Activated CD4-positive, alpha-beta T cell treated with anti-CD3 and anti-CD28 coated beads, Interleukin-2, amount 50 U/mL, for 48 hours (primary cell): ENCODE results near the gene C8A.

ENCODE experiments used
- DNase-seq, 2 experiments: peaks; one replicate each; pipeline ENCODE4 v3.0.0-alpha.2; 2020

The C8A gene

GRCh38 chr1:56929492-56929891 is 74.9 kb downstream of the C8A start:
- no peak for DNase-seq

GRCh38 chr1:56931211-56931610 is 76.6 kb downstream of the C8A start:
- DNase-seq, result no peak

GRCh38 chr1:56931686-56932085 is 77.1 kb downstream of the C8A start:
- no peak for DNase-seq

- no peak for DNase-seq
Measured at GRCh38 chr1:56933161-56933560, 78.6 kb downstream of the C8A start.

GRCh38 chr1:56933606-56934005 is 79.0 kb downstream of the C8A start:
- DNase-seq, result no peak

- no peak for DNase-seq
Measured at GRCh38 chr1:56934430-56935060, 79.9 kb downstream of the C8A start.

- DNase-seq, result no peak
Measured at GRCh38 chr1:56938646-56939045, 84.0 kb downstream of the C8A start.

GRCh38 chr1:56939209-56939608 is 84.6 kb downstream of the C8A start:
- DNase-seq, result no peak

- no peak for DNase-seq
Measured at GRCh38 chr1:56940039-56940438, 85.4 kb downstream of the C8A start.

GRCh38 chr1:56948403-56949023 is 93.9 kb downstream of the C8A start:
- DNase-seq, result no peak

GRCh38 chr1:56952501-56952900 is 97.9 kb downstream of the C8A start:
- no peak for DNase-seq

- no peak for DNase-seq
Measured at GRCh38 chr1:56953386-56953785, 98.8 kb downstream of the C8A start.

- DNase-seq, result no peak
Measured at GRCh38 chr1:56954664-56955063, 100.1 kb downstream of the C8A start.

GRCh38 chr1:56957931-56958330 is 103.3 kb downstream of the C8A start:
- no peak for DNase-seq

- no peak for DNase-seq
Measured at GRCh38 chr1:56958526-56958925, 103.9 kb downstream of the C8A start.

- no peak for DNase-seq
Measured at GRCh38 chr1:56961426-56961825, 106.8 kb downstream of the C8A start.

GRCh38 chr1:56963667-56964066 is 109.1 kb downstream of the C8A start:
- DNase-seq, result no peak

- no peak for DNase-seq
Measured at GRCh38 chr1:56964349-56965017, 109.9 kb downstream of the C8A start.

GRCh38 chr1:56965191-56965590 is 110.6 kb downstream of the C8A start:
- DNase-seq, result no peak

GRCh38 chr1:56965916-56966697 is 111.5 kb downstream of the C8A start, which contains the start of gene C8B:
Gene C8B (minus strand): TSS chr1:56966015. CDS start chr1:56965948, 67 bp downstream.
- no peak for DNase-seq

- no peak for DNase-seq
Measured at GRCh38 chr1:56966698-56966999, 112.1 kb downstream of the C8A start.

- no peak for DNase-seq
Measured at GRCh38 chr1:56967355-56967754, 112.8 kb downstream of the C8A start.
